GM12878 (cell line): ENCODE results near the gene DARS1. TPM values are rescaled to one million over a fixed set of nuclear protein-coding genes. Genes with fewer than 3 reads are reported as not detected.

Experiments
- ATAC-seq: fragments of 200-7000 bp; cut with Tn5 transposase; 3 replicates; pipeline ENCODE4 v1.9.1; 2020; ENCODE audit warnings: mild to moderate bottlenecking, moderate library complexity
- BruUV-seq: library from RNA; stranded (reverse); fragments of 400-500 nt; replicated peaks from 2 replicates; lab custom pipeline; 2021; lab: Mats Ljungman, UMichigan
- CTCF ChIA-PET: fragments of 300-600 bp; sonication (Branson Sonifier 250); formaldehyde crosslinking; extraction: SDS; loops from one replicate; lab custom pipeline; 2021; ENCODE audit warnings: inconsistent platforms; lab: Yijun Ruan, JAX
- POLR2A ChIA-PET: fragments of 350-600 bp; formaldehyde crosslinking; extraction: SDS; loops from one replicate; lab custom pipeline; 2021; ENCODE audit warnings: inconsistent platforms; lab: Charles Lee
- RAD21 ChIA-PET: fragments of 300-600 bp; sonication (Branson Sonifier 250); formaldehyde crosslinking; loops from one replicate; lab custom pipeline; 2023; ENCODE audit warnings: antibody characterized with exemption; ENCODE audit not compliant: unreplicated experiment; lab: Charles Lee
- SMC1A ChIA-PET: fragments of 300-600 bp; sonication (Branson Sonifier 250); formaldehyde crosslinking; loops from one replicate; lab custom pipeline; 2023; ENCODE audit not compliant: unreplicated experiment, uncharacterized antibody; lab: Charles Lee
- DNase-seq: peaks from one replicate; pipeline ENCODE4 v3.0.0-alpha.2; 2011; ENCODE audit warnings: low read depth, low spot score
- FAIRE-seq: peaks from 3 replicates; lab custom pipeline; 2011; peaks lifted over from hg19 to GRCh38; lab: Jason Lieb, UNC
- H2AFZ ChIP-seq: 2 replicates; pipeline ENCODE4 v1.6.0; 2011; ENCODE audit warnings: low read depth, low read length, control low read depth; ENCODE audit not compliant: control insufficient read depth
- H3K27ac ChIP-seq: 2 replicates; pipeline ENCODE4 v1.5.1; 2011; ENCODE audit warnings: control low read depth; ENCODE audit not compliant: control insufficient read depth, insufficient read depth
- H3K27me3 ChIP-seq, 2 experiments: replicated peaks in 1 of 2; 2 replicates each; pipeline versions ENCODE4 v1.6.0 to v1.6.1; 2011; ENCODE audit warnings: low read length in 1 of 2; ENCODE audit not compliant: control insufficient read depth in 2 of 2, insufficient read depth in 2 of 2
- H3K36me3 ChIP-seq, 2 experiments: 2 replicates each; pipeline ENCODE4 v1.5.1; 2011; ENCODE audit warnings: low read length in 1 of 2; ENCODE audit not compliant: control insufficient read depth in 2 of 2, insufficient read depth in 2 of 2
- H3K4me1 ChIP-seq: 2 replicates; pipeline ENCODE4 v1.6.1; 2011; ENCODE audit warnings: mild to moderate bottlenecking, low read length, moderate library complexity, mixed read lengths; ENCODE audit not compliant: control insufficient read depth, insufficient read depth
- H3K4me2 ChIP-seq: 2 replicates; pipeline ENCODE4 v1.6.0; 2011; ENCODE audit warnings: control low read depth; ENCODE audit not compliant: control insufficient read depth, insufficient read depth
- H3K4me3 ChIP-seq: fragments of 200-600 bp; sonication (generic); 2 replicates; pipeline ENCODE4 v1.5.1; 2016
- H3K79me2 ChIP-seq: 2 replicates; pipeline ENCODE4 v1.6.0; 2011; ENCODE audit warnings: low read length; ENCODE audit not compliant: control insufficient read depth, insufficient read depth
- H3K9ac ChIP-seq: 2 replicates; pipeline ENCODE4 v1.8.0; 2011; ENCODE audit warnings: low read length, control low read depth, mixed read lengths; ENCODE audit not compliant: control insufficient read depth, insufficient read depth
- H3K9me3 ChIP-seq: replicated peaks from 3 replicates; pipeline ENCODE4 v1.5.1; 2011; ENCODE audit warnings: mild to moderate bottlenecking, low read length; ENCODE audit not compliant: control insufficient read depth, insufficient read depth
- H4K20me1 ChIP-seq: 2 replicates; pipeline ENCODE4 v1.6.0; 2011; ENCODE audit not compliant: control insufficient read depth, insufficient read depth
- BMI1 ChIP-seq: fragments of 450-650 bp; IDR thresholded peaks from 2 replicates; pipeline ENCODE4 v1.6.1; 2016; ENCODE audit warnings: mild to moderate bottlenecking, moderate library complexity, borderline replicate concordance
- CBFB ChIP-seq: IDR thresholded peaks from 2 replicates; pipeline ENCODE4 v1.6.1; 2016; ENCODE audit warnings: antibody characterized with exemption, low read depth
- CHD4 ChIP-seq: fragments of 200-600 bp; sonication (generic); IDR thresholded peaks from 2 replicates; pipeline ENCODE4 v1.6.1; 2016; ENCODE audit warnings: mild to moderate bottlenecking
- HSF1 ChIP-seq: fragments of 150-350 bp; IDR thresholded peaks from 2 replicates; pipeline ENCODE4 v1.6.1; 2014; ENCODE audit warnings: mild to moderate bottlenecking, low read depth, low read length
- KAT2A ChIP-seq: conservative IDR thresholded peaks from 2 replicates; pipeline ENCODE4 v1.6.1; 2011; ENCODE audit warnings: low read depth, low read length; ENCODE audit not compliant: control insufficient read depth
- MXI1 ChIP-seq: fragments of 150-350 bp; IDR thresholded peaks from 2 replicates; pipeline ENCODE4 v1.6.1; 2011; ENCODE audit warnings: low read depth, mild to moderate bottlenecking, inconsistent platforms, low read length, improper control_type of control experiment
- NR2C2 ChIP-seq: IDR thresholded peaks from 2 replicates; pipeline ENCODE4 v1.6.1; 2011; ENCODE audit warnings: borderline replicate concordance, low read depth; ENCODE audit not compliant: control insufficient read depth, insufficient read length
- RELA ChIP-seq: fragments of 450-650 bp; IDR thresholded peaks from 2 replicates; pipeline ENCODE4 v1.8.0; 2014; ENCODE audit warnings: borderline replicate concordance; ENCODE audit not compliant: partially characterized antibody
- RELB ChIP-seq: fragments of 450-650 bp; IDR thresholded peaks from 2 replicates; pipeline ENCODE4 v1.6.1; 2017; ENCODE audit warnings: low read depth, mild to moderate bottlenecking, moderate library complexity
- TBL1XR1 ChIP-seq: IDR thresholded peaks from 2 replicates; pipeline ENCODE4 v1.6.1; 2012; ENCODE audit warnings: low read depth, low read length, improper control_type of control experiment
- ZBTB11 ChIP-seq: fragments of 450-650 bp; formaldehyde crosslinking; IDR thresholded peaks from 2 replicates; pipeline ENCODE4 v1.5.0; 2022; ENCODE audit warnings: mild to moderate bottlenecking, missing genetic modification characterization
- ZNF274 ChIP-seq: IDR thresholded peaks from one replicate; pipeline ENCODE4 v1.8.0; 2011; ENCODE audit not compliant: insufficient read length, insufficient read depth
- ZNF592 ChIP-seq: fragments of 450-650 bp; IDR thresholded peaks from 2 replicates; pipeline ENCODE4 v1.6.1; 2017; ENCODE audit warnings: mild to moderate bottlenecking, moderate library complexity
- WGBS: methylation state at CpG from one replicate; pipeline ENCODE4 v1.1.6; 2016; ENCODE audit warnings: low lambda C conversion rate; ENCODE audit not compliant: insufficient replicate concordance, insufficient coverage; ENCODE audit errors: missing lambda C conversion rate; 5-methylcytosine and 5-hydroxymethylcytosine counted together
- in situ Hi-C: fragments of 300-500 bp; cut with MboI; formaldehyde crosslinking; loops from 9 replicates; pipeline ENCODE4 v1.14.3; 2018; ENCODE audit warnings: mixed read lengths
- intact Hi-C: fragments of 100-400 bp; cut with micrococcal nuclease; formaldehyde crosslinking; loops from one replicate; pipeline ENCODE4 v1.14.2; 2022; ENCODE audit not compliant: unreplicated experiment
- polyA plus RNA-seq, 11 experiments: library from polyadenylated mRNA; depleted of rRNA in 4 of 11; unstranded in 6 of 11; stranded (reverse) in 5 of 11; fragments of >200 nt; fragmentation: Nextera tagmentation in 4 of 11; fragmentation: Illumina TruSeq in 1 of 11; extraction: Ambion mirVana in 4 of 11; extraction: Trizol in 1 of 11; gene quantifications; 1 replicate in 1 of 11; 2 replicates in 10 of 11; pipeline versions ENCODE4 v1.2.1 to v1.2.3, GENCODE V29; 2011 to 2016; ENCODE audit warnings: inconsistent platforms in 2 of 11, missing spikeins in 2 of 11, low read depth in 1 of 11
- total RNA-seq, 4 experiments: library from RNA; depleted of rRNA in 3 of 4; stranded (reverse); fragments of >200 nt in 3 of 4; fragmentation: Illumina TruSeq in 1 of 4; extraction: Trizol in 1 of 4; gene quantifications; 2 replicates each; pipeline versions ENCODE4 v1.2.1 to v1.2.3, GENCODE V29; 2013 to 2021

Gene DARS1
- total and polyA plus RNA-seq, 10 of the 15 experiments (the other 5 are each of a cell fraction or from before 2014, with no cell fraction given): 91.0 to 387 (median 137) TPM

- BruUV-seq: no TSS peak
- ATAC-seq: no peak
- no peaks in the 10 kb centered on the region for H4K20me1 ChIP-seq
- H2AFZ ChIP-seq: no peak overlapping the region
- FAIRE-seq: no peak
- no peaks in the 10 kb centered on the region for H3K36me3 ChIP-seq
- SMC1A ChIA-PET: interaction anchor here (1.2 to 25.6 kb wide), 9 partner anchors 9 to 358 kb away, joined by 3 to 961 read pairs (median 51); partner anchors contain the start of gene DARS1
- in situ Hi-C loops (no loop called here), intact Hi-C loops (no loop called here)
- no peaks in the 10 kb centered on the region for H3K9me3 ChIP-seq
- H3K4me2 ChIP-seq: no peak overlapping the region
- no peak overlapping the region for H3K9ac ChIP-seq
- WGBS: 47% methylated on average over 2 of the region's 2 CpGs
- RAD21 ChIA-PET: interaction anchor here (1.6 to 10.0 kb wide), 4 partner anchors 10 to 35 kb away, joined by 3 to 182 read pairs (median 66); no protein-coding TSS in a partner anchor
- POLR2A ChIA-PET: interaction anchor here (0.6 to 2.8 kb wide), 8 partner anchors 18 to 310 kb away, joined by 3 to 8 read pairs (median 3); no protein-coding TSS in a partner anchor
- no peak for DNase-seq
- H3K27ac ChIP-seq: no peak overlapping the region
- no peaks in the 10 kb centered on the region for H3K27me3 ChIP-seq
- H3K4me3 ChIP-seq: no peak overlapping the region
- H3K79me2 ChIP-seq: no peaks in the 10 kb centered on the region
- peaks cover 5% of the 10 kb centered on the region for H3K4me1 ChIP-seq
- CTCF ChIA-PET: interaction anchor here (1.4 to 2.2 kb wide), 3 partner anchors 12 to 109 kb away, joined by 4 to 7 read pairs (median 4); no protein-coding TSS in a partner anchor
- TF ChIP-seq CBFB: no peak
- TF ChIP-seq RELB: no peak
- no peak for TF ChIP-seq CHD4
- no peak for TF ChIP-seq ZNF274
- TF ChIP-seq MXI1: no peak
- TF ChIP-seq TBL1XR1: no peak
- TF ChIP-seq BMI1: no peak
- no peak for TF ChIP-seq KAT2A
- no peak for TF ChIP-seq NR2C2
- TF ChIP-seq ZNF592: no peak
- TF ChIP-seq HSF1: no peak
- no peak for TF ChIP-seq ZBTB11 (CRISPR knock-in tag)
- TF ChIP-seq RELA: no peak
These were observed 38.0 kb upstream of the DARS1 start for GRCh38 chr2:136023416-136023815.
